Nephron progenitor cell (in vitro differentiated cells): ENCODE results near the gene MBNL2.

ENCODE experiments used
- DNase-seq: peaks from one replicate; pipeline ENCODE4 v3.0.0; 2021
- H3K27ac Mint-ChIP-seq: 2 replicates; pipeline ENCODE4 v1.8.0; 2021; ENCODE audit warnings: mild to moderate bottlenecking, moderate library complexity, mixed read lengths
- H3K27me3 Mint-ChIP-seq: 2 replicates; pipeline ENCODE4 v1.8.0; 2021; ENCODE audit warnings: mild to moderate bottlenecking, low read depth, mixed read lengths; ENCODE audit not compliant: poor library complexity
- H3K36me3 Mint-ChIP-seq: 2 replicates; pipeline ENCODE4 v1.8.0; 2021; ENCODE audit warnings: low read depth, mixed read lengths
- H3K4me1 Mint-ChIP-seq: 2 replicates; pipeline ENCODE4 v1.8.0; 2021; ENCODE audit warnings: mixed read lengths
- H3K4me3 Mint-ChIP-seq: 2 replicates; pipeline ENCODE4 v1.8.0; 2021; ENCODE audit warnings: mild to moderate bottlenecking, moderate library complexity, mixed read lengths
- H3K9me3 Mint-ChIP-seq: 2 replicates; pipeline ENCODE4 v1.8.0; 2021; ENCODE audit warnings: mild to moderate bottlenecking, moderate library complexity, mixed read lengths
- TF ChIP-seq, protein P1 (sequence below): fragments of 200-600 bp; sonication (generic); IDR thresholded peaks from 2 replicates; pipeline ENCODE4 v1.5.0; 2021; ENCODE audit warnings: antibody characterized with exemption

MBNL2 gene

GRCh38 chr13:97380696-97381095 is 158.6 kb downstream of the MBNL2 start:
- Mint-ChIP-seq H3K4me1 (peaks cover 1% of the 10 kb centered on the region), H3K9me3 (no peaks in the 10 kb centered on the region), H3K27ac (no peak overlapping the region), H3K36me3 (peaks cover 46% of the 10 kb centered on the region), H3K27me3 (no peaks in the 10 kb centered on the region), H3K4me3 (no peak overlapping the region)
- no peak for DNase-seq
- TF ChIP-seq, protein P1, sequence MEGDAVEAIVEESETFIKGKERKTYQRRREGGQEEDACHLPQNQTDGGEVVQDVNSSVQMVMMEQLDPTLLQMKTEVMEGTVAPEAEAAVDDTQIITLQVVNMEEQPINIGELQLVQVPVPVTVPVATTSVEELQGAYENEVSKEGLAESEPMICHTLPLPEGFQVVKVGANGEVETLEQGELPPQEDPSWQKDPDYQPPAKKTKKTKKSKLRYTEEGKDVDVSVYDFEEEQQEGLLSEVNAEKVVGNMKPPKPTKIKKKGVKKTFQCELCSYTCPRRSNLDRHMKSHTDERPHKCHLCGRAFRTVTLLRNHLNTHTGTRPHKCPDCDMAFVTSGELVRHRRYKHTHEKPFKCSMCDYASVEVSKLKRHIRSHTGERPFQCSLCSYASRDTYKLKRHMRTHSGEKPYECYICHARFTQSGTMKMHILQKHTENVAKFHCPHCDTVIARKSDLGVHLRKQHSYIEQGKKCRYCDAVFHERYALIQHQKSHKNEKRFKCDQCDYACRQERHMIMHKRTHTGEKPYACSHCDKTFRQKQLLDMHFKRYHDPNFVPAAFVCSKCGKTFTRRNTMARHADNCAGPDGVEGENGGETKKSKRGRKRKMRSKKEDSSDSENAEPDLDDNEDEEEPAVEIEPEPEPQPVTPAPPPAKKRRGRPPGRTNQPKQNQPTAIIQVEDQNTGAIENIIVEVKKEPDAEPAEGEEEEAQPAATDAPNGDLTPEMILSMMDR = no peak

GRCh38 chr13:97381189-97381588 is 159.1 kb downstream of the MBNL2 start:
- Mint-ChIP-seq H3K9me3 (no peaks in the 10 kb centered on the region), H3K4me1 (no peaks in the 10 kb centered on the region), H3K4me3 (no peak overlapping the region), H3K27me3 (no peaks in the 10 kb centered on the region), H3K36me3 (peaks cover 41% of the 10 kb centered on the region), H3K27ac (no peak overlapping the region)
- TF ChIP-seq, protein P1 = no peak
- DNase-seq = no peak

GRCh38 chr13:97382276-97382675 is 160.1 kb downstream of the MBNL2 start:
- Mint-ChIP-seq H3K4me3 (no peak overlapping the region), H3K27me3 (no peaks in the 10 kb centered on the region), H3K4me1 (no peaks in the 10 kb centered on the region), H3K36me3 (peaks cover 38% of the 10 kb centered on the region), H3K9me3 (no peaks in the 10 kb centered on the region), H3K27ac (no peak overlapping the region)
- DNase-seq = no peak
- TF ChIP-seq, protein P1 = no peak

DNA sequence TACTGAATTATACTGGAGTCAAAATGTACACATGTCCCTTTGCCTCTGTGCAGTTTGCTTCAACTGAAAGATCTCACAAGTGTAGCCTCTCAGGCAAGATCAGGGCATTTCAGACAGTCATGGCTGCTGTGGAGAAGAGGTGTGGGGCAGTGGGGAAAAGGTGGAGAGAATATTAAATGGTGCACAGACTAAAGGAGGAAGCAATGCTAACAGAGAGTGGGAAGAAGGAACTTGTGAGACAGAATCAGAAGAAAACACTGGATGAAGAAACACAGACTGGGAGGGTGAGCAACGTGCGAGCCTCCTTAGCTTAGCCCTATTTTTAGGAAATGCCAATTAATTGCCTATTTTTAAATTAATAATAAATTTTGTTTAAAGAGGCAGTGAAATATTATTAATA is 162.2 kb downstream of the MBNL2 start:
- peaks cover 3% of the 10 kb centered on the region for H3K27me3 Mint-ChIP-seq
- H3K4me1 Mint-ChIP-seq = no peaks in the 10 kb centered on the region
- no peak overlapping the region for H3K27ac Mint-ChIP-seq
- DNase-seq = no peak
- TF ChIP-seq, protein P1 = no peak
- H3K36me3 Mint-ChIP-seq = peaks cover 40% of the 10 kb centered on the region
- no peak overlapping the region for H3K4me3 Mint-ChIP-seq
- H3K9me3 Mint-ChIP-seq = no peaks in the 10 kb centered on the region

GRCh38 chr13:97385146-97385545 is 163.0 kb downstream of the MBNL2 start:
- no peak for DNase-seq
- Mint-ChIP-seq H3K27me3 (peaks cover 3% of the 10 kb centered on the region), H3K27ac (no peak overlapping the region), H3K9me3 (no peaks in the 10 kb centered on the region), H3K4me1 (no peaks in the 10 kb centered on the region), H3K36me3 (peaks cover 35% of the 10 kb centered on the region), H3K4me3 (no peak overlapping the region)
- TF ChIP-seq, protein P1 = no peak

DNA sequence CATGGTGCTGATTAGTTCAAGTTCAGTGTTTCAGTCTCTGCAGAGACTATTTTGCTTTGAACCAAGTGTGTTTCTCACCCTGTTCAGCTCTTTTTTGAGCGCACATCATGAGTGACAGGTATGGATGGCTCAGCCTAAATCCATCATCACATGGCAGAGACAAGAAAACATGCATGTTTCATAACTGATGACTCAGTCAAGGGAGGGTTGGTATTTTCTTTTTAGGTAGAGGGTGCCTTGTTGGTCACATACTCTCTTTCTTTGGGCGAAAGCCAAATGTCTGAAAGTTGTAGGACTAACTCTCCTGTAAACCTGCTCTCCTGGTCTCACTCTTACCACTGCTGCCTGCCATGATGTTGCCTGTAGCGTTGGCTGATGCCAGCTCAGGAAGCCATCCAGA is 163.7 kb downstream of the MBNL2 start:
- Mint-ChIP-seq H3K9me3 (no peaks in the 10 kb centered on the region), H3K4me3 (no peak overlapping the region), H3K36me3 (peaks cover 29% of the 10 kb centered on the region), H3K4me1 (no peaks in the 10 kb centered on the region), H3K27ac (no peak overlapping the region), H3K27me3 (peaks cover 3% of the 10 kb centered on the region)
- TF ChIP-seq, protein P1 = no peak
- DNase-seq = no peak
